ENCODE measurements around the gene ZBTB16. TPM values are rescaled to one million over a fixed set of nuclear protein-coding genes. Genes with fewer than 3 reads are reported as not detected.

Gene ZBTB16
- total and polyA plus RNA-seq, 4 donors = 8.9 to 140 (median 34.5) TPM

DNA sequence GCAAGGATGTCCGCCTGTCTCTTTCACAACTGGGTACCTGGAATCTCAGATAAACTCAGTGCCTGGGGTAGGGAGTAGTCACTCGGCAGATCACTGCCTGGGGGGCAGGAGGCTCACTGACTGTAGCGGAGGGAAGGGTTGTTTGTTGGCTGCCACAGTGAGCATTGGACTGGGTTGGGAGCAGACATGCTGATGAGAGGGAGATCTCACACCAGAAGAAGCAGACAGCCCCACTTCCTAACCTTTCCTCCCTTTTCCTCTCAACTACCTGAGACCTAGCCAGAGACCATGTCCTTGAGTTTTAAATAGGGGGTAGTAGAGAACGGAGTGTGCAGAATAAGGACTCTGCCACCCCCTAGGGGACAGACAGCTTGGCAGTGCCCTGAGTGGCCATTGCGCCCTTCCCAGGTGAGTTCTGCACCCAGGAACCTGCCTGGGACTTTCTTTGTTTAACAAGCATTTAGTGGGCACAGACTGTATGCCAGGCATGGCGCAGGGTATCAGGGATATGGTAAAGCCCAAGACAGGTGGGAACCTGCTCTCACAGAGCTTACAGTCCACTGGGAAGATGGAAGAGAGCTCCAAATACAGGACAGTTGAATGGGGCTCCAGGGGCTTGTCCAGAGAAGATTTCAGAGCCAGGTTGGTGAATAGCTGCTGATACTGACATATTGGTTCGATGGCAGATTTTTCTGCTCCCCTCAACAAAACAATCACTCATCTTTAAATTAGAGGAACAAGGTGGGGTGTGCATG, 121.0 kb downstream of the ZBTB16 start:
- H3K4me3 ChIP-seq (ENCODE audit: low read depth in 1 of 3, low read length in 3 of 3) = peak overlapping the region in 1 of 3 donors; percentile 5
- no peaks in the 10 kb centered on the region for H3K9me3 ChIP-seq (ENCODE audit: control insufficient read depth in 4 of 4, low read length in 3 of 4)
- H3K4me1 ChIP-seq (ENCODE audit: control insufficient read depth in 4 of 4, insufficient read depth in 4 of 4, low read length in 3 of 4) = peaks cover 31 to 82% (median 68%) of the 10 kb centered on the region in 4 donors
- peak overlapping the region in 1 of 2 donors; percentile 80 for H3K9ac ChIP-seq (ENCODE audit: low read depth in 1 of 2, low read length in 2 of 2)
- no peak for DNase-seq (ENCODE audit: low spot score)
- H3K27me3 ChIP-seq (ENCODE audit: control insufficient read depth in 4 of 4, insufficient read depth in 4 of 4, low read length in 3 of 4) = no peaks in the 10 kb centered on the region
- TF ChIP-seq YY1 (IDR thresholded peaks at IDR 0.05) (peak; percentile 41), FOXA2 (IDR thresholded peaks at IDR 0.05) (no peak), RXRA (IDR thresholded peaks at IDR 0.05) (peak; percentile 28 to 50), GABPA (IDR thresholded peaks at IDR 0.05 in 1 of 2, conservative IDR thresholded peaks at IDR 0.05 in 1 of 2) (no peak), RAD21 (IDR thresholded peaks at IDR 0.05) (peak; percentile 80 to 83), TAF1 (conservative IDR thresholded peaks at IDR 0.05) (no peak), HNF4A (conservative IDR thresholded peaks at IDR 0.05) (peak in 1 of 2 donors; percentile 22), HNF4G (IDR thresholded peaks at IDR 0.05) (peak; percentile 32)
- TF ChIP-seq, protein P1, sequence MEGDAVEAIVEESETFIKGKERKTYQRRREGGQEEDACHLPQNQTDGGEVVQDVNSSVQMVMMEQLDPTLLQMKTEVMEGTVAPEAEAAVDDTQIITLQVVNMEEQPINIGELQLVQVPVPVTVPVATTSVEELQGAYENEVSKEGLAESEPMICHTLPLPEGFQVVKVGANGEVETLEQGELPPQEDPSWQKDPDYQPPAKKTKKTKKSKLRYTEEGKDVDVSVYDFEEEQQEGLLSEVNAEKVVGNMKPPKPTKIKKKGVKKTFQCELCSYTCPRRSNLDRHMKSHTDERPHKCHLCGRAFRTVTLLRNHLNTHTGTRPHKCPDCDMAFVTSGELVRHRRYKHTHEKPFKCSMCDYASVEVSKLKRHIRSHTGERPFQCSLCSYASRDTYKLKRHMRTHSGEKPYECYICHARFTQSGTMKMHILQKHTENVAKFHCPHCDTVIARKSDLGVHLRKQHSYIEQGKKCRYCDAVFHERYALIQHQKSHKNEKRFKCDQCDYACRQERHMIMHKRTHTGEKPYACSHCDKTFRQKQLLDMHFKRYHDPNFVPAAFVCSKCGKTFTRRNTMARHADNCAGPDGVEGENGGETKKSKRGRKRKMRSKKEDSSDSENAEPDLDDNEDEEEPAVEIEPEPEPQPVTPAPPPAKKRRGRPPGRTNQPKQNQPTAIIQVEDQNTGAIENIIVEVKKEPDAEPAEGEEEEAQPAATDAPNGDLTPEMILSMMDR (IDR thresholded peaks at IDR 0.05; ENCODE audit: low read depth, low read length, missing input control) = peak; percentile 57
- TF ChIP-seq, protein P2, sequence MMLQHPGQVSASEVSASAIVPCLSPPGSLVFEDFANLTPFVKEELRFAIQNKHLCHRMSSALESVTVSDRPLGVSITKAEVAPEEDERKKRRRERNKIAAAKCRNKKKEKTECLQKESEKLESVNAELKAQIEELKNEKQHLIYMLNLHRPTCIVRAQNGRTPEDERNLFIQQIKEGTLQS (IDR thresholded peaks at IDR 0.05) = no peak
- peaks cover 0 to 4% (median 0%) of the 10 kb centered on the region in 4 donors for H3K36me3 ChIP-seq (ENCODE audit: control insufficient read depth in 4 of 4, insufficient read depth in 3 of 4, low read depth in 1 of 4, low read length in 3 of 4)
- H3K27ac ChIP-seq (ENCODE audit: low read depth in 1 of 2, low read length in 2 of 2) = peak overlapping the region; percentile 50 to 75
- 50% methylated on average over 7 of the region's 7 CpGs for WGBS

DNA sequence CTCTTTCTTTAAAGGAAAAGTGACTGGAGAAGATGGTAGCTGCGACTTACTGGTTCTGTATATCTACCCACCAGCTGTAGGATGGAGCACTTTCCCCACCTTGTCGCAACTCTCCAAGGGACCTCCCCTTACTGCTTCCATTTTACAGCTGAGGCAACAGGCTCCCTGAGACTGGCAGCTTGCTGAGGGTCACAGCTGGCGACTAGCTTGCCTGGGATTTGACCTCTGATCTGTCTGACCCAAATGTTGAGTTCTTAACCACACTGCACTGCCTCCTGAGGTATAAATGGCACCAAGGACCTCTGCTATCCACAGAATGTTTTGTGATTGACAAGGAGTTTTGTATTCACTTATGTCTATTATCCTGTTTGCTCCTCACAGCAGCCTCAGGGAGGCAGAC, 121.7 kb downstream of the ZBTB16 start:
- Histone ChIP-seq H3K4me1 (ENCODE audit: control insufficient read depth in 4 of 4, insufficient read depth in 4 of 4, low read length in 3 of 4) (peaks cover 27 to 75% (median 62%) of the 10 kb centered on the region in 4 donors), H3K27me3 (ENCODE audit: control insufficient read depth in 4 of 4, insufficient read depth in 4 of 4, low read length in 3 of 4) (no peaks in the 10 kb centered on the region), H3K4me3 (ENCODE audit: low read depth in 1 of 3, low read length in 3 of 3) (no peak overlapping the region), H3K27ac (ENCODE audit: low read depth in 1 of 2, low read length in 2 of 2) (peak overlapping the region in 1 of 2 donors; percentile 75), H3K9ac (ENCODE audit: low read depth in 1 of 2, low read length in 2 of 2) (no peak overlapping the region), H3K9me3 (ENCODE audit: control insufficient read depth in 4 of 4, low read length in 3 of 4) (no peaks in the 10 kb centered on the region), H3K36me3 (ENCODE audit: control insufficient read depth in 4 of 4, insufficient read depth in 3 of 4, low read depth in 1 of 4, low read length in 3 of 4) (peaks cover 0 to 4% (median under 1%) of the 10 kb centered on the region in 4 donors)
- DNase-seq (ENCODE audit: low spot score) = no peak
- 74% methylated on average over 3 of the region's 3 CpGs for WGBS
- peak; percentile 15 for TF ChIP-seq NR2F2 (IDR thresholded peaks at IDR 0.05)
- no peak for TF ChIP-seq HNF4A (conservative IDR thresholded peaks at IDR 0.05)

DNA sequence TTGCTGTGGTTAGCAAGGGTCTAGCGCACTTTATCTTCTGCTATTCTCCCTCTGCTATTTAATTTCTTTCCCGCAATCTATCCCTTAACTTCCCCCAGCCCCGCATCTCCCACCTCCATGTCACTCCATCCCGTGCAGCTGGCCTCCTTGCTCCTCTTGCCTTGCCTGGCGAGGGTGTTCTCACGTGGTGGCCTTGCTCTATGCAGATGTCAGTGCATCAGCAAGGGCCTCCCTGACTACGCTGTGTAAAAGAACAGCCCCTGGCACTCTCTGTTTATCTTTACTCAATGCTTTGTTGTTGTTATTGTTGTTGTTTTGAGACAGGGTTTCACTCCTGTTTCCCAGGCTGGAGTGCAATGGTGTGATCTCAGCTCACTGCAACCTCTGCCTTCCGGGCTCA, 122.2 kb downstream of the ZBTB16 start:
- no peak overlapping the region for H3K9ac ChIP-seq (ENCODE audit: low read depth in 1 of 2, low read length in 2 of 2)
- peaks cover 0 to 6% (median 5%) of the 10 kb centered on the region in 4 donors for H3K36me3 ChIP-seq (ENCODE audit: control insufficient read depth in 4 of 4, insufficient read depth in 3 of 4, low read depth in 1 of 4, low read length in 3 of 4)
- no peak overlapping the region for H3K4me3 ChIP-seq (ENCODE audit: low read depth in 1 of 3, low read length in 3 of 3)
- peaks cover 25 to 69% (median 57%) of the 10 kb centered on the region in 4 donors for H3K4me1 ChIP-seq (ENCODE audit: control insufficient read depth in 4 of 4, insufficient read depth in 4 of 4, low read length in 3 of 4)
- no peak for DNase-seq (ENCODE audit: low spot score)
- no peaks in the 10 kb centered on the region for H3K9me3 ChIP-seq (ENCODE audit: control insufficient read depth in 4 of 4, low read length in 3 of 4)
- H3K27me3 ChIP-seq (ENCODE audit: control insufficient read depth in 4 of 4, insufficient read depth in 4 of 4, low read length in 3 of 4) = no peaks in the 10 kb centered on the region
- H3K27ac ChIP-seq (ENCODE audit: low read depth in 1 of 2, low read length in 2 of 2) = no peak overlapping the region
- 86% methylated on average over 8 of the region's 8 CpGs for WGBS
- TF ChIP-seq, protein P1 (IDR thresholded peaks at IDR 0.05; ENCODE audit: low read depth, low read length, missing input control) = no peak
- TF ChIP-seq GABPA (IDR thresholded peaks at IDR 0.05 in 1 of 2, conservative IDR thresholded peaks at IDR 0.05 in 1 of 2) = no peak
- TF ChIP-seq, protein P3, sequence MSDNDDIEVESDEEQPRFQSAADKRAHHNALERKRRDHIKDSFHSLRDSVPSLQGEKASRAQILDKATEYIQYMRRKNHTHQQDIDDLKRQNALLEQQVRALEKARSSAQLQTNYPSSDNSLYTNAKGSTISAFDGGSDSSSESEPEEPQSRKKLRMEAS (IDR thresholded peaks at IDR 0.05) = no peak
- TF ChIP-seq JUND (IDR thresholded peaks at IDR 0.05) = no peak
- TF ChIP-seq, protein P4, sequence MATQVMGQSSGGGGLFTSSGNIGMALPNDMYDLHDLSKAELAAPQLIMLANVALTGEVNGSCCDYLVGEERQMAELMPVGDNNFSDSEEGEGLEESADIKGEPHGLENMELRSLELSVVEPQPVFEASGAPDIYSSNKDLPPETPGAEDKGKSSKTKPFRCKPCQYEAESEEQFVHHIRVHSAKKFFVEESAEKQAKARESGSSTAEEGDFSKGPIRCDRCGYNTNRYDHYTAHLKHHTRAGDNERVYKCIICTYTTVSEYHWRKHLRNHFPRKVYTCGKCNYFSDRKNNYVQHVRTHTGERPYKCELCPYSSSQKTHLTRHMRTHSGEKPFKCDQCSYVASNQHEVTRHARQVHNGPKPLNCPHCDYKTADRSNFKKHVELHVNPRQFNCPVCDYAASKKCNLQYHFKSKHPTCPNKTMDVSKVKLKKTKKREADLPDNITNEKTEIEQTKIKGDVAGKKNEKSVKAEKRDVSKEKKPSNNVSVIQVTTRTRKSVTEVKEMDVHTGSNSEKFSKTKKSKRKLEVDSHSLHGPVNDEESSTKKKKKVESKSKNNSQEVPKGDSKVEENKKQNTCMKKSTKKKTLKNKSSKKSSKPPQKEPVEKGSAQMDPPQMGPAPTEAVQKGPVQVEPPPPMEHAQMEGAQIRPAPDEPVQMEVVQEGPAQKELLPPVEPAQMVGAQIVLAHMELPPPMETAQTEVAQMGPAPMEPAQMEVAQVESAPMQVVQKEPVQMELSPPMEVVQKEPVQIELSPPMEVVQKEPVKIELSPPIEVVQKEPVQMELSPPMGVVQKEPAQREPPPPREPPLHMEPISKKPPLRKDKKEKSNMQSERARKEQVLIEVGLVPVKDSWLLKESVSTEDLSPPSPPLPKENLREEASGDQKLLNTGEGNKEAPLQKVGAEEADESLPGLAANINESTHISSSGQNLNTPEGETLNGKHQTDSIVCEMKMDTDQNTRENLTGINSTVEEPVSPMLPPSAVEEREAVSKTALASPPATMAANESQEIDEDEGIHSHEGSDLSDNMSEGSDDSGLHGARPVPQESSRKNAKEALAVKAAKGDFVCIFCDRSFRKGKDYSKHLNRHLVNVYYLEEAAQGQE (IDR thresholded peaks at IDR 0.05) = no peak
- no peak for TF ChIP-seq NR2F2 (IDR thresholded peaks at IDR 0.05)
- TF ChIP-seq, protein P2 (IDR thresholded peaks at IDR 0.05) = no peak
- no peak for TF ChIP-seq YY1 (IDR thresholded peaks at IDR 0.05)
- no peak for TF ChIP-seq TAF1 (conservative IDR thresholded peaks at IDR 0.05)
- no peak for TF ChIP-seq EGR1 (IDR thresholded peaks at IDR 0.05; ENCODE audit: low read depth in 2 of 2)
- TF ChIP-seq RAD21 (IDR thresholded peaks at IDR 0.05) = no peak
- no peak for TF ChIP-seq HNF4A (conservative IDR thresholded peaks at IDR 0.05)
- no peak for TF ChIP-seq FOXA1 (IDR thresholded peaks at IDR 0.05)

All from liver (tissue), 9 donors.